Upper lobe of right lung (tissue), 1 donor: ENCODE data around the gene SSBP2. TPM values are rescaled to one million over a fixed set of nuclear protein-coding genes. Genes with fewer than 3 reads are reported as not detected.

ENCODE experiments used
- ATAC-seq: fragments of 200-7000 bp; cut with Tn5 transposase; one replicate; pipeline ENCODE4 v1.9.1; 2020; ENCODE audit warnings: mild to moderate bottlenecking, moderate library complexity
- DNase-seq: peaks from one replicate; pipeline ENCODE4 v3.0.0-alpha.2; 2020
- H3K27ac ChIP-seq: fragments of 200-600 bp; one replicate; pipeline ENCODE4 v1.8.0; 2022
- H3K27me3 ChIP-seq: fragments of 200-600 bp; one replicate; pipeline ENCODE4 v1.8.0; 2022; ENCODE audit warnings: mild to moderate bottlenecking
- H3K36me3 ChIP-seq: fragments of 200-600 bp; one replicate; pipeline ENCODE4 v1.8.0; 2022
- H3K4me1 ChIP-seq: fragments of 200-600 bp; one replicate; pipeline ENCODE4 v1.8.0; 2022
- H3K4me3 ChIP-seq: fragments of 200-600 bp; one replicate; pipeline ENCODE4 v1.8.0; 2022; ENCODE audit warnings: mild to moderate bottlenecking
- H3K9me3 ChIP-seq: fragments of 200-600 bp; one replicate; pipeline ENCODE4 v1.8.0; 2022
- CTCF ChIP-seq: fragments of 200-600 bp; IDR thresholded peaks from one replicate; pipeline ENCODE4 v1.8.0; 2022; ENCODE audit warnings: antibody characterized with exemption
- intact Hi-C: fragments of 100-400 bp; cut with DNase I; formaldehyde crosslinking; loops from one replicate; pipeline ENCODE4 v1.11.0; 2022
- total RNA-seq: library from RNA; stranded (reverse); fragmentation: NEBNext Ultra II Directional; extraction: Animal tissue kit (Norgen Biotek cat#: 25700); gene quantifications from one replicate; pipeline ENCODE4 v1.2.1, GENCODE V29; 2021
- donor health status: DM: no; HTN: yes; CAD: no; lungs with severe emphysema.

Gene SSBP2
- total RNA-seq, 1 donor from 2014 or later = 43.8 TPM

- Histone ChIP-seq H3K27me3 (no peaks in the 10 kb centered on the region), H3K4me1 (no peaks in the 10 kb centered on the region), H3K27ac (no peak overlapping the region), H3K36me3 (no peaks in the 10 kb centered on the region), H3K9me3 (no peaks in the 10 kb centered on the region), H3K4me3 (no peak overlapping the region)
- ATAC-seq = no peak
- intact Hi-C loops = no loop called here
- no peak for TF ChIP-seq CTCF
- DNase-seq = no peak
Measured at GRCh38 chr5:81553567-81554212, 197.2 kb downstream of the SSBP2 start.

GRCh38 chr5:81552852-81553566 is 197.9 kb downstream of the SSBP2 start:
- no peak for TF ChIP-seq CTCF
- H3K36me3 ChIP-seq = no peaks in the 10 kb centered on the region
- DNase-seq = no peak
- H3K27me3 ChIP-seq = no peaks in the 10 kb centered on the region
- intact Hi-C loops = no loop called here
- no peak overlapping the region for H3K27ac ChIP-seq
- ATAC-seq = no peak
- no peaks in the 10 kb centered on the region for H3K4me1 ChIP-seq
- H3K4me3 ChIP-seq = no peak overlapping the region
- H3K9me3 ChIP-seq = no peaks in the 10 kb centered on the region

GRCh38 chr5:81549123-81549522 is 201.8 kb downstream of the SSBP2 start:
- Histone ChIP-seq H3K27me3 (no peaks in the 10 kb centered on the region), H3K27ac (no peak overlapping the region), H3K4me3 (no peak overlapping the region), H3K36me3 (no peaks in the 10 kb centered on the region), H3K9me3 (no peaks in the 10 kb centered on the region), H3K4me1 (no peaks in the 10 kb centered on the region)
- no peak for DNase-seq
- TF ChIP-seq CTCF = no peak
- ATAC-seq = no peak
- intact Hi-C loops = no loop called here

GRCh38 chr5:81547001-81547400 is 203.9 kb downstream of the SSBP2 start:
- no peak overlapping the region for H3K27ac ChIP-seq
- H3K4me1 ChIP-seq = no peaks in the 10 kb centered on the region
- TF ChIP-seq CTCF = no peak
- H3K36me3 ChIP-seq = no peaks in the 10 kb centered on the region
- DNase-seq (no peak), ATAC-seq (no peak)
- intact Hi-C loops = no loop called here
- no peaks in the 10 kb centered on the region for H3K9me3 ChIP-seq
- no peak overlapping the region for H3K4me3 ChIP-seq
- no peaks in the 10 kb centered on the region for H3K27me3 ChIP-seq

GRCh38 chr5:81545911-81546310 is 205.0 kb downstream of the SSBP2 start:
- Histone ChIP-seq H3K36me3 (no peaks in the 10 kb centered on the region), H3K27ac (no peak overlapping the region), H3K27me3 (no peaks in the 10 kb centered on the region), H3K4me1 (no peaks in the 10 kb centered on the region), H3K9me3 (no peaks in the 10 kb centered on the region), H3K4me3 (no peak overlapping the region)
- no peak for TF ChIP-seq CTCF
- intact Hi-C loops = no loop called here
- ATAC-seq (no peak), DNase-seq (no peak)
